B cell (primary cell): ENCODE measurements around the gene RALGAPB. TPM values are rescaled to one million over a fixed set of nuclear protein-coding genes. Genes with fewer than 3 reads are reported as not detected.

Source experiments
- ATAC-seq: fragments of 200-7000 bp; cut with Tn5 transposase; one replicate; pipeline ENCODE4 v1.10.0; 2021; ENCODE audit warnings: low read depth, mild to moderate bottlenecking, moderate number of reproducible peaks, moderate library complexity
- CTCF ChIA-PET: fragments of 350-600 bp; sonication (Branson Sonifier 250); formaldehyde crosslinking; loops from one replicate; lab custom pipeline; 2021; ENCODE audit warnings: antibody characterized with exemption, inconsistent platforms; lab: Charles Lee
- POLR2A ChIA-PET: fragments of 350-600 bp; sonication (Branson Sonifier 250); formaldehyde crosslinking; loops from one replicate; lab custom pipeline; 2021; ENCODE audit warnings: antibody characterized with exemption; lab: Charles Lee
- DNase-seq: peaks from one replicate; pipeline ENCODE4 v3.0.0; 2013
- H2AFZ ChIP-seq: 2 replicates; pipeline ENCODE4 v1.6.1; 2012; ENCODE audit warnings: mild to moderate bottlenecking, low read depth, low read length; ENCODE audit not compliant: insufficient read depth, poor library complexity, severe bottlenecking
- H3K27ac ChIP-seq, 2 donors: 1 replicate in 1 of 2; 2 replicates in 1 of 2; pipeline ENCODE4 v1.5.1; 2012 to 2013; ENCODE audit warnings: low read length in 2 of 2, mild to moderate bottlenecking in 2 of 2, moderate library complexity in 1 of 2
- H3K27me3 ChIP-seq, 4 experiments: fragments of 200-600 bp in 1 of 4; sonication (generic) in 1 of 4; replicated peaks in 1 of 4; 1 replicate in 2 of 4; 2 replicates in 2 of 4; pipeline versions ENCODE4 v1.6.1 to v1.7.0; 2013 to 2016; ENCODE audit warnings: low read length in 3 of 4, mild to moderate bottlenecking in 2 of 4, mixed read lengths in 1 of 4, moderate library complexity in 1 of 4; ENCODE audit not compliant: insufficient read depth in 4 of 4, control insufficient read depth in 3 of 4; ENCODE audit errors: control extremely low read depth in 1 of 4
- H3K36me3 ChIP-seq, 2 experiments: replicated peaks in 1 of 2; 1 replicate in 1 of 2; 2 replicates in 1 of 2; pipeline versions ENCODE4 v1.6.1 to v1.7.1; 2013; ENCODE audit warnings: low read length in 1 of 2; ENCODE audit not compliant: insufficient read depth in 2 of 2, control insufficient read depth in 1 of 2; ENCODE audit errors: control extremely low read depth in 1 of 2, extremely low read depth in 1 of 2
- H3K4me1 ChIP-seq, 2 donors: fragments of 200-600 bp in 1 of 2; sonication (generic) in 1 of 2; 1 replicate in 1 of 2; 2 replicates in 1 of 2; pipeline versions ENCODE4 v1.5.1 to v1.6.1; 2013 to 2017; ENCODE audit warnings: low read length in 2 of 2; ENCODE audit not compliant: control insufficient read depth in 2 of 2, insufficient read depth in 2 of 2
- H3K4me2 ChIP-seq: replicated peaks from 2 replicates; pipeline ENCODE3; 2012; ENCODE audit warnings: mild to moderate bottlenecking, low read depth, low read length; ENCODE audit not compliant: poor library complexity, severe bottlenecking
- H3K4me3 ChIP-seq, 5 experiments: fragments of 200-600 bp in 1 of 5; sonication (generic) in 1 of 5; 1 replicate in 3 of 5; 2 replicates in 2 of 5; pipeline versions ENCODE4 v1.5.1 to v1.7.0; 2011 to 2016; ENCODE audit warnings: low read length in 4 of 5, mild to moderate bottlenecking in 4 of 5, low read depth in 2 of 5, control low read depth in 1 of 5, moderate library complexity in 1 of 5; ENCODE audit not compliant: insufficient read depth in 1 of 5; ENCODE audit errors: control extremely low read depth in 1 of 5, extremely low read depth in 1 of 5
- H3K79me2 ChIP-seq: fragments of 200-600 bp; sonication (generic); one replicate; pipeline ENCODE4 v1.6.0; 2016; ENCODE audit warnings: low read length; ENCODE audit not compliant: control insufficient read depth, insufficient read depth
- H3K9ac ChIP-seq: fragments of 200-600 bp; sonication (generic); 2 replicates; pipeline ENCODE4 v1.6.1; 2017; ENCODE audit warnings: mild to moderate bottlenecking, low read length, moderate library complexity
- H3K9me3 ChIP-seq, 3 donors: one replicate each; pipeline versions ENCODE4 v1.6.1 to v1.7.1; 2013; ENCODE audit warnings: low read length in 2 of 3; ENCODE audit not compliant: control insufficient read depth in 2 of 3, insufficient read depth in 1 of 3; ENCODE audit errors: control extremely low read depth in 1 of 3
- H4K20me1 ChIP-seq: 2 replicates; pipeline ENCODE4 v1.6.0; 2012; ENCODE audit warnings: mild to moderate bottlenecking, low read length; ENCODE audit not compliant: insufficient read depth, control insufficient read depth, poor library complexity, severe bottlenecking
- H3K27ac Mint-ChIP-seq: one replicate; pipeline ENCODE4 v1.8.0; 2021; ENCODE audit warnings: mixed read lengths
- H3K27me3 Mint-ChIP-seq: one replicate; pipeline ENCODE4 v1.8.0; 2021; ENCODE audit warnings: mixed read lengths
- H3K4me1 Mint-ChIP-seq: one replicate; pipeline ENCODE4 v1.8.0; 2021; ENCODE audit warnings: mixed read lengths
- H3K4me3 Mint-ChIP-seq: one replicate; pipeline ENCODE4 v1.8.0; 2021; ENCODE audit warnings: mixed read lengths
- H3K9me3 Mint-ChIP-seq: one replicate; pipeline ENCODE4 v1.8.0; 2022; ENCODE audit warnings: mixed read lengths; ENCODE audit not compliant: insufficient read depth
- CTCF ChIP-seq: fragments of 200-600 bp; IDR thresholded peaks from one replicate; pipeline ENCODE4 v1.8.0; 2022; ENCODE audit warnings: antibody characterized with exemption, mild to moderate bottlenecking
- EZH2 ChIP-seq: IDR thresholded peaks from 2 replicates; pipeline ENCODE4 v1.6.1; 2012; ENCODE audit warnings: borderline replicate concordance, low read depth, mild to moderate bottlenecking, moderate library complexity, low read length; ENCODE audit not compliant: insufficient read depth, poor library complexity, severe bottlenecking
- WGBS: methylation state at CpG from one replicate; pipeline ENCODE4 v1.1.5; 2013; ENCODE audit warnings: missing lambda C conversion rate; ENCODE audit not compliant: insufficient coverage; 5-methylcytosine and 5-hydroxymethylcytosine counted together
- intact Hi-C: fragments of 100-400 bp; cut with micrococcal nuclease; formaldehyde crosslinking; loops from one replicate; pipeline ENCODE4 v1.10.0; 2022
- polyA plus RNA-seq: library from polyadenylated mRNA; depleted of rRNA; stranded (reverse); fragments of >200 nt; gene quantifications from 2 replicates; pipeline ENCODE4 v1.2.3, GENCODE V29; 2012
- total RNA-seq, 2 donors: library from RNA; stranded (reverse); fragments of 120-200 nt in 1 of 2; gene quantifications; 1 replicate in 1 of 2; 2 replicates in 1 of 2; pipeline versions ENCODE4 v1.2.3 to v1.2.4, GENCODE V29; 2013 to 2022

RALGAPB gene
- total and polyA plus RNA-seq, 2 donors (not counting 1 experiment from before 2014, with no cell fraction given) = 15.0 to 58.3 TPM

GRCh38 chr20:38445901-38446425 lies 26.7 kb upstream of the RALGAPB start:
- ChIA-PET CTCF (interaction anchor here (0.6 to 6.3 kb wide), 11 partner anchors 8 to 730 kb away, joined by 3 to 156 read pairs (median 4); partner anchors contain the start of genes RALGAPB and SNHG17), POLR2A (interaction anchor here (0.7 to 2.7 kb wide), 4 partner anchors 8 to 27 kb away, joined by 3 to 36 read pairs (median 10); partner anchors contain the start of genes RALGAPB and SNHG17)
- peaks cover 21% of the 10 kb centered on the region for H3K4me1 Mint-ChIP-seq
- Histone ChIP-seq H2AFZ (peak overlapping the region; percentile 94), H3K4me2 (peak overlapping the region; percentile 94), H3K9me3 (peaks cover 0 to 4% (median 2%) of the 10 kb centered on the region in 3 donors), H3K27ac (peak overlapping the region; percentile 30 to 75), H3K9ac (peak overlapping the region; percentile 92), H3K36me3 (peaks cover 0 to 13% of the 10 kb centered on the region in 2 experiments), H4K20me1 (no peaks in the 10 kb centered on the region), H3K79me2 (no peaks in the 10 kb centered on the region), H3K27me3 (peaks cover 0 to 3% (median 0%) of the 10 kb centered on the region in 4 experiments), H3K4me3 (peak overlapping the region; percentile 15 to 92 (median 80)), H3K4me1 (peaks cover 22 to 29% of the 10 kb centered on the region in 2 donors)
- ATAC-seq (no peak), DNase-seq (no peak)
- TF ChIP-seq EZH2 = no peak
- no peak for TF ChIP-seq CTCF
- H3K9me3 Mint-ChIP-seq = peaks cover 2% of the 10 kb centered on the region
- H3K27me3 Mint-ChIP-seq = peaks cover 9% of the 10 kb centered on the region
- WGBS = 98% methylated on average over 5 of the region's 6 CpGs
- H3K4me3 Mint-ChIP-seq = peak overlapping the region; percentile 94
- peak overlapping the region; percentile 94 for H3K27ac Mint-ChIP-seq
- intact Hi-C loops = loop anchor here (1.0 kb wide), 2 partner anchors 11 to 26 kb away; partner anchors contain the start of genes RALGAPB and SNHG17
